MM.1S (cell line): ENCODE data around the gene DHFR.

ENCODE experiments used
- EZH2phosphoT487 ChIP-seq: fragments of 300-600 bp; sonication (generic); IDR thresholded peaks from 2 replicates; pipeline ENCODE4 v1.6.1; 2018; ENCODE audit warnings: antibody characterized with exemption, low read length
- TF ChIP-seq, protein P1 (sequence below): fragments of 300-600 bp; sonication (generic); IDR thresholded peaks from 2 replicates; pipeline ENCODE4 v1.5.1; 2016; ENCODE audit warnings: antibody characterized with exemption, low read length, mixed read lengths

DNA sequence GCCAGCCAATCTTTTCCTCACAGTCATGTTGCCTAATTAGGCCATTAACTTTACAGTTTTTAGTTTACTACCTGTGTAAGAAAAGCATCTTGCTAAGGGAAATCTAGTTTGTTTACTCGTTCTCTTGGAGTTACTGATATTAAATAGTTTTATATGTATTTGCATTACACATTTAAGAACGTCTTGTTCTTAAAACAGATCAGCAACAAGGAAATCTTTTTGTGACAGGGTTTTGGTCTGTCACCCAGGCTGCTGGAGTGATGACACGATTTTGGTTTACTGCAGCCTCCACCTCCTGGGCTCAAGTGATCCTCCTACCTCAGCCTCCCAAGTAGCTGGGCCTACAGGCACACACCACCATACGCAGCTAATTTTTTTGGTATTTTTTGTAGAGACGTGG, 29.6 kb downstream of the DHFR start:
- no peak for TF ChIP-seq EZH2phosphoT487
- TF ChIP-seq, protein P1, sequence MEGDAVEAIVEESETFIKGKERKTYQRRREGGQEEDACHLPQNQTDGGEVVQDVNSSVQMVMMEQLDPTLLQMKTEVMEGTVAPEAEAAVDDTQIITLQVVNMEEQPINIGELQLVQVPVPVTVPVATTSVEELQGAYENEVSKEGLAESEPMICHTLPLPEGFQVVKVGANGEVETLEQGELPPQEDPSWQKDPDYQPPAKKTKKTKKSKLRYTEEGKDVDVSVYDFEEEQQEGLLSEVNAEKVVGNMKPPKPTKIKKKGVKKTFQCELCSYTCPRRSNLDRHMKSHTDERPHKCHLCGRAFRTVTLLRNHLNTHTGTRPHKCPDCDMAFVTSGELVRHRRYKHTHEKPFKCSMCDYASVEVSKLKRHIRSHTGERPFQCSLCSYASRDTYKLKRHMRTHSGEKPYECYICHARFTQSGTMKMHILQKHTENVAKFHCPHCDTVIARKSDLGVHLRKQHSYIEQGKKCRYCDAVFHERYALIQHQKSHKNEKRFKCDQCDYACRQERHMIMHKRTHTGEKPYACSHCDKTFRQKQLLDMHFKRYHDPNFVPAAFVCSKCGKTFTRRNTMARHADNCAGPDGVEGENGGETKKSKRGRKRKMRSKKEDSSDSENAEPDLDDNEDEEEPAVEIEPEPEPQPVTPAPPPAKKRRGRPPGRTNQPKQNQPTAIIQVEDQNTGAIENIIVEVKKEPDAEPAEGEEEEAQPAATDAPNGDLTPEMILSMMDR = no peak
